ENCODE data around the gene PLXDC2.

GRCh38 chr10:19961076-19962053 lies 145.1 kb downstream of the PLXDC2 start:
- no peak for TF ChIP-seq SP1 (IDR thresholded peaks at IDR 0.05)
- no peak for TF ChIP-seq ZNF384 (IDR thresholded peaks at IDR 0.05)
- no peak for TF ChIP-seq NFRKB (IDR thresholded peaks at IDR 0.05)
- no peak for TF ChIP-seq ELF4 (IDR thresholded peaks at IDR 0.05)
- TF ChIP-seq, protein P1, sequence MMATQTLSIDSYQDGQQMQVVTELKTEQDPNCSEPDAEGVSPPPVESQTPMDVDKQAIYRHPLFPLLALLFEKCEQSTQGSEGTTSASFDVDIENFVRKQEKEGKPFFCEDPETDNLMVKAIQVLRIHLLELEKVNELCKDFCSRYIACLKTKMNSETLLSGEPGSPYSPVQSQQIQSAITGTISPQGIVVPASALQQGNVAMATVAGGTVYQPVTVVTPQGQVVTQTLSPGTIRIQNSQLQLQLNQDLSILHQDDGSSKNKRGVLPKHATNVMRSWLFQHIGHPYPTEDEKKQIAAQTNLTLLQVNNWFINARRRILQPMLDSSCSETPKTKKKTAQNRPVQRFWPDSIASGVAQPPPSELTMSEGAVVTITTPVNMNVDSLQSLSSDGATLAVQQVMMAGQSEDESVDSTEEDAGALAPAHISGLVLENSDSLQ (IDR thresholded peaks at IDR 0.05) = no peak
- no peak for TF ChIP-seq FOXM1 (IDR thresholded peaks at IDR 0.05; ENCODE audit: borderline replicate concordance)
- TF ChIP-seq TARDBP (IDR thresholded peaks at IDR 0.05) = no peak
